Activated CD4-positive, alpha-beta T cell treated with anti-CD3 and anti-CD28 coated beads for 36 hours (primary cell): ENCODE results near the gene GAPT. TPM values are rescaled to one million over a fixed set of nuclear protein-coding genes. Genes with fewer than 3 reads are reported as not detected.

ENCODE experiments used
- ATAC-seq: fragments of 200-7000 bp; cut with Tn5 transposase; one replicate; pipeline ENCODE4 v1.10.0; 2021; ENCODE audit warnings: mild to moderate bottlenecking, moderate library complexity
- CTCF ChIA-PET: fragments of 350-600 bp; sonication (Branson Sonifier 250); formaldehyde crosslinking; loops from one replicate; lab custom pipeline; 2021; ENCODE audit warnings: antibody characterized with exemption; lab: Charles Lee
- POLR2A ChIA-PET: fragments of 350-600 bp; sonication (Branson Sonifier 250); formaldehyde crosslinking; loops from one replicate; lab custom pipeline; 2021; ENCODE audit warnings: antibody characterized with exemption, inconsistent platforms; lab: Charles Lee
- DNase-seq: peaks from one replicate; pipeline ENCODE4 v3.0.0-alpha.2; 2020
- H3K27ac Mint-ChIP-seq: one replicate; pipeline ENCODE4 v1.8.0; 2021; ENCODE audit warnings: mixed read lengths
- H3K27me3 Mint-ChIP-seq: one replicate; pipeline ENCODE4 v1.8.0; 2021; ENCODE audit warnings: mixed read lengths
- H3K36me3 Mint-ChIP-seq: one replicate; pipeline ENCODE4 v1.8.0; 2021; ENCODE audit warnings: low read depth, mixed read lengths
- H3K4me1 Mint-ChIP-seq: one replicate; pipeline ENCODE4 v1.8.0; 2021; ENCODE audit warnings: mixed read lengths
- H3K4me3 Mint-ChIP-seq: one replicate; pipeline ENCODE4 v1.8.0; 2021; ENCODE audit warnings: mild to moderate bottlenecking, moderate library complexity, mixed read lengths
- H3K9me3 Mint-ChIP-seq: one replicate; pipeline ENCODE4 v1.8.0; 2021; ENCODE audit warnings: low read depth, mixed read lengths
- intact Hi-C, 2 experiments: fragments of 100-400 bp; cut with DNase I in 1 of 2; cut with micrococcal nuclease in 1 of 2; formaldehyde crosslinking; loops; one replicate each; pipeline versions ENCODE4 v1.14.2 to v1.15.1; 2022 to 2024; cut with DNase I, micrococcal nuclease
- total RNA-seq, 2 experiments: library from RNA; stranded (reverse); gene quantifications; one replicate each; pipeline ENCODE4 v1.2.3, GENCODE V29; 2021

The GAPT gene
- total RNA-seq, 2 experiments from 2014 or later = not detected

DNA sequence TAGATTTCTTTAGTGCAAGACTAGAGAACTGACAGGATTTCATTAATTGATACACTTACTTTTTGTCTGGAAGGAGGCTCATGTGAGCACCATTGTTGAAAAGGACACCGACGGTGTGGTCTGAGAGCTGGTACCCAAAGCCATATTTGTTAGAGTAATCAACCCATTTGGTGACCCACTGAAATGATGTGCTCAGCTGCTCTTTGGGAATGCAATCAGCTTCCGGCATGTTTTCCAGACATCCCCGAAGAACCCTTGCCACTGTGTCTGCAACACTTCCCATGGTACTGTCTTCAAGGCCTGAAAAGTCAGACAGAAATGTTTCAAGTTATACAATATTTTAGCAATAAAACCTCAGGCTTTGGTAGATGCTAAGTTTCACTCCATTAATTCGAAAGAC lies 35.8 kb upstream of the GAPT start:
- ChIA-PET POLR2A (no interaction called here), CTCF (interaction anchor here (0.9 kb wide), 1 partner anchor 395 kb away, joined by 3 read pairs; no protein-coding TSS in a partner anchor)
- no peak overlapping the region for H3K4me3 Mint-ChIP-seq
- H3K36me3 Mint-ChIP-seq = peaks cover 3% of the 10 kb centered on the region
- DNase-seq (no peak), ATAC-seq (no peak)
- no peak overlapping the region for H3K27ac Mint-ChIP-seq
- no peaks in the 10 kb centered on the region for H3K9me3 Mint-ChIP-seq
- intact Hi-C loops = no loop called here
- H3K4me1 Mint-ChIP-seq = peaks cover 3% of the 10 kb centered on the region
- peaks cover 15% of the 10 kb centered on the region for H3K27me3 Mint-ChIP-seq

- H3K4me3 Mint-ChIP-seq = no peak overlapping the region
- intact Hi-C loops = no loop called here
- peaks cover 6% of the 10 kb centered on the region for H3K4me1 Mint-ChIP-seq
- ChIA-PET CTCF (interaction anchor here (0.9 kb wide), 1 partner anchor 394 kb away, joined by 3 read pairs; no protein-coding TSS in a partner anchor), POLR2A (no interaction called here)
- no peak overlapping the region for H3K27ac Mint-ChIP-seq
- H3K36me3 Mint-ChIP-seq = peaks cover 3% of the 10 kb centered on the region
- H3K9me3 Mint-ChIP-seq = no peaks in the 10 kb centered on the region
- H3K27me3 Mint-ChIP-seq = peaks cover 15% of the 10 kb centered on the region
- DNase-seq (no peak), ATAC-seq (no peak)
Measured at GRCh38 chr5:58456026-58456425, 35.2 kb upstream of the GAPT start.

DNA sequence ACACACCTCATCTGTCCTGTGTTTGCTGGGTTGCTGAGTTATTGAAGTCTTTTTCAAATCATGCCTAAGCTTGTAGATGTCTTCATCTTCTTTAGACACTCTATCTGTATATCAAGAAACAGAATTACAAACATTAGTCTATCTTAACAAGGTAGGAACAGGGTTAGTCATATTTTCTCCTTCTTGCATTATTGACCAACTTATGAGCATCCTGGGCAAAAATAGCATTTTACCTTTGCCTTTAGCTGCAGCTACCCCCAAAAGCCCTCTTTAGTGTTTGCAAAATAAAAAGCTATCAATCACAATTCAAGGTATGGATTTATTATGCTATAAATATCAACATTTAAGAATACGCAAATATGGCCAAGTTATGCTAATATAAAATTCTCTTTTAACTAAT lies 34.7 kb upstream of the GAPT start:
- POLR2A ChIA-PET = no interaction called here
- DNase-seq (no peak), ATAC-seq (no peak)
- H3K4me1 Mint-ChIP-seq = peaks cover 8% of the 10 kb centered on the region
- CTCF ChIA-PET = interaction anchor here (0.9 kb wide), 1 partner anchor 394 kb away, joined by 3 read pairs; no protein-coding TSS in a partner anchor
- intact Hi-C loops = no loop called here
- no peak overlapping the region for H3K27ac Mint-ChIP-seq
- no peaks in the 10 kb centered on the region for H3K9me3 Mint-ChIP-seq
- peaks cover 15% of the 10 kb centered on the region for H3K27me3 Mint-ChIP-seq
- H3K36me3 Mint-ChIP-seq = peaks cover 3% of the 10 kb centered on the region
- no peak overlapping the region for H3K4me3 Mint-ChIP-seq

GRCh38 chr5:58457050-58457449 lies 34.2 kb upstream of the GAPT start:
- ATAC-seq = no peak
- Mint-ChIP-seq H3K9me3 (no peaks in the 10 kb centered on the region), H3K4me1 (peaks cover 8% of the 10 kb centered on the region), H3K27me3 (peaks cover 15% of the 10 kb centered on the region), H3K4me3 (no peak overlapping the region), H3K27ac (no peak overlapping the region), H3K36me3 (peaks cover 3% of the 10 kb centered on the region)
- CTCF ChIA-PET = no interaction called here
- intact Hi-C loops = no loop called here
- POLR2A ChIA-PET = no interaction called here
- no peak for DNase-seq

DNA sequence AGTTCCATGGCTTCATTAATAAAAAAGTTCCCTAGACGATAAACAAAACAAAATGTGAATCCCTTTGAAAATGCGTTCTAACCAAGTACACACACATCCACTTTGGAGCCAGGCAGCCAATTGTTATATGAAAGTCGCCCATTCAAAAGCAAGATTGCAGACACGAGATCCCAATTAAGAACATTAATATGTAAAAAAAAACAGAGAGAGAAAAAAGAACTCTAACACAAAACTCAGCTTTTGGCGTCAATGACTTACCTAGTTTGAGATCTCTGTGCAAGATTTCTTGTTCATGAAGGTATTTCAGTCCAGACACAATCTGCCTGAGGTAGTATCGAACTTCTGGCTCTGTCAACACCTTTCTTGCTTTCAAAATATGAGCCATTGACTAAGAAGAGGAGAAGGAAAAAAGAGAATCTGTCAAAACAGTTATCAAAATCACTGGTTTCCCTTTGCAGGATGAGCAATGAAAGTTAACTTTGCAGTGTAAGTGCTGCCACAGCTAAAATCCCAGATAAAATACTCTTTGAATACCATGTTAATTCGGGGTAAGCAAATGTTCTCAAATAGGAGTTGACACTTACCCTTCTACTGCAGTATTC lies 33.0 kb upstream of the GAPT start:
- ChIA-PET POLR2A (no interaction called here), CTCF (interaction anchor here (1.5 to 4.4 kb wide), 3 partner anchors 680 to 1160 kb away, joined by 5 to 50 read pairs (median 9); no protein-coding TSS in a partner anchor)
- H3K36me3 Mint-ChIP-seq = peaks cover 3% of the 10 kb centered on the region
- H3K27ac Mint-ChIP-seq = no peak overlapping the region
- ATAC-seq (no peak), DNase-seq (no peak)
- no peak overlapping the region for H3K4me3 Mint-ChIP-seq
- H3K4me1 Mint-ChIP-seq = peaks cover 8% of the 10 kb centered on the region
- no peaks in the 10 kb centered on the region for H3K9me3 Mint-ChIP-seq
- intact Hi-C loops = no loop called here
- H3K27me3 Mint-ChIP-seq = peaks cover 11% of the 10 kb centered on the region

GRCh38 chr5:58458743-58459145 lies 32.5 kb upstream of the GAPT start:
- ATAC-seq = no peak
- DNase-seq = no peak
- ChIA-PET POLR2A (interaction anchor here (0.6 kb wide), 1 partner anchor 75 kb away, joined by 7 read pairs; no protein-coding TSS in a partner anchor), CTCF (interaction anchor here (0.6 to 4.4 kb wide), 5 partner anchors 8 to 1161 kb away, joined by 3 to 50 read pairs (median 9); no protein-coding TSS in a partner anchor)
- H3K27ac Mint-ChIP-seq = no peak overlapping the region
- H3K36me3 Mint-ChIP-seq = peaks cover 3% of the 10 kb centered on the region
- H3K4me3 Mint-ChIP-seq = peak overlapping the region; percentile 69
- H3K9me3 Mint-ChIP-seq = no peaks in the 10 kb centered on the region
- H3K27me3 Mint-ChIP-seq = peaks cover 11% of the 10 kb centered on the region
- intact Hi-C loops = no loop called here
- H3K4me1 Mint-ChIP-seq = peaks cover 8% of the 10 kb centered on the region

GRCh38 chr5:58459146-58460001 lies 31.9 kb upstream of the GAPT start:
- Mint-ChIP-seq H3K4me3 (peak overlapping the region; percentile 69), H3K9me3 (no peaks in the 10 kb centered on the region), H3K36me3 (peaks cover 3% of the 10 kb centered on the region), H3K27ac (peak overlapping the region; percentile 42), H3K27me3 (peaks cover 11% of the 10 kb centered on the region), H3K4me1 (peaks cover 8% of the 10 kb centered on the region)
- ATAC-seq = no peak
- no peak for DNase-seq
- POLR2A ChIA-PET = interaction anchor here (0.6 kb wide), 1 partner anchor 74 kb away, joined by 7 read pairs; no protein-coding TSS in a partner anchor
- intact Hi-C loops = loop anchor here (1.0 to 5.0 kb wide), 14 partner anchors 571 to 1557 kb away; partner anchors contain the start of gene GPBP1 (in 1 of the 2)
- CTCF ChIA-PET = interaction anchor here (0.6 to 4.4 kb wide), 7 partner anchors 9 to 1162 kb away, joined by 3 to 50 read pairs (median 5); no protein-coding TSS in a partner anchor

DNA sequence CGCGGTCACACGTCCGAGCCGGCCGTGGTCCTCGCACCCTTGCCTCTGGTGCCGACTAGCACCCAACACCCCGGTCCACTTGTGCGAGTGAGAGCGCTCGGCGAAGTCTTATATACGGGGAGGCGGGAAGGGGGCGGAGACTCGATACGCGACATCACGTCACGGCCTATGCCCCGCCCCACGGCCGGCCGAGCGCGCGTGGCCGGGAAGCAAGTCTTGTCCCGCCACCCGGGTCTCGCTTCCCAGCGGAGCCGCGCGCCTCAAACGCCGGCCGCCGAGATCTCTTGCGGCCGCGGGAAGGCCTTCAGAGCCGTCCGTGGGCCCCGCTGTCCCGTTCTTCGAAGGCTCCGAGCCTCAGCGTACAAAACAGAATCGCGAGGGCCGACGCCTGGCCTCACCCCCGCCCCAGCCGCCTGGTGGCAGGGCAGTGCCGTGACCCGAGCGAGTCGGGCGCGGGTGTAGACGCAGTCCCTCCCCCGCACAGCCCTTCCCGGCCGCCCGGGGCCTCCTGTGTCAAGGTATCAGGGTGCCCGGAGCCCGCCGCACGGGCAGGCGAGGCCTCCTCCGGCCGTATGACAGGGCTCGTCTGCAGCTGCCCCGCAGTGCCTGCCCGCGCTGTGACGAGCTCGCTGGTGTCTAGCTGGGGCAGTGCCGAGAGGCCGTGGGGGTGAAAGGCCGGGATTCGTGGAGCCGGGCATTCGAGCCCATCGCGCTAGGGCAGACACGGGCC lies 31.1 kb upstream of the GAPT start, which contains the start of gene PLK2:
TSS of gene PLK2 (minus strand) at position 85 of the 730 bp plus-strand sequence. CDS start 127 bp downstream, outside the sequence.
- peak; percentile 75 for ATAC-seq

DNA sequence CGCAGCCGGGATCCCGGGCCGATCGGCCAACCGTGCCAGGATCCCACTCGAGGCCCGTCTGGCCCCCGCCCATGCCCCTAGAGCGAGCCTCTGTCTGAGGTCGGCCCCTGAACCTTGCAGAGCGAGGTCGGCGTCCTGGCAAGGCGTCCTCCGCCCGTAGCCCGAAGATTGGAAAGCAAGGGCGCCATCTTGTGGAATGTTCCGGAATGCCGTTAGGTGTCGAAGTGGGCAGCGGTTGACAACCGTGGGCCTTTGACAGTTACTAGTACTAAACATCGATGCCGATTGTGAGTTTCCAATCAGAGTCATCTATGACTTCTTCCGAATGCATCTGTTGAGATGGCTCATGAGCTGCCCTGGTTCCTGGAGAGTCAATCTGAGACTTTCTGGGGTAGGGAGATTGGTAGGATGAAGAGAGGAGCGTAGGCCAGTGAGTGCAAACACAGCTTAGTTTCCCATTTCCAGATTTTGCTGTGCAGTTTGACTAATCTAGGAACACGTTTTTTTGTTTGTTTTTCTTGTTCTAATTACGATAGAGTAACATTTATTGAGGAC lies 30.4 kb upstream of the GAPT start:
- ATAC-seq = peak; percentile 81
- DNase-seq = peak; percentile 93
- H3K36me3 Mint-ChIP-seq = peaks cover 2% of the 10 kb centered on the region
- ChIA-PET CTCF (interaction anchor here (0.5 to 4.4 kb wide), 25 partner anchors 9 to 1308 kb away, joined by 3 to 50 read pairs (median 4); no protein-coding TSS in a partner anchor), POLR2A (interaction anchor here (0.7 to 0.9 kb wide), 2 partner anchors 134 to 1162 kb away, joined by 3 read pairs; no protein-coding TSS in a partner anchor)
- peaks cover 11% of the 10 kb centered on the region for H3K27me3 Mint-ChIP-seq
- peak overlapping the region; percentile 69 for H3K4me3 Mint-ChIP-seq
- H3K4me1 Mint-ChIP-seq = peaks cover 8% of the 10 kb centered on the region
- intact Hi-C loops = loop anchor here (1.0 to 5.0 kb wide), 14 partner anchors 573 to 1559 kb away; partner anchors contain the start of gene GPBP1 (in 1 of the 2)
- H3K9me3 Mint-ChIP-seq = no peaks in the 10 kb centered on the region
- peak overlapping the region; percentile 11 for H3K27ac Mint-ChIP-seq

More for the DNA sequence above, 31.1 kb upstream of the GAPT start, which contains the start of gene PLK2:
- DNase-seq = peak; percentile 90
- Mint-ChIP-seq H3K4me3 (peak within 1 kb of the TSS; percentile 69), H3K4me1 (peaks cover 8% of the 10 kb centered on the region), H3K27ac (peak within 1 kb of the TSS; percentile 42), H3K9me3 (no peaks in the 10 kb centered on the region), H3K36me3 (peaks cover 2% of the 10 kb centered on the region), H3K27me3 (peaks cover 11% of the 10 kb centered on the region)
- intact Hi-C loops = loop anchor here (1.0 to 5.0 kb wide), 14 partner anchors 572 to 1558 kb away; partner anchors contain the start of gene GPBP1 (in 1 of the 2)
- POLR2A ChIA-PET = interaction anchor here (0.9 kb wide), 1 partner anchor 1161 kb away, joined by 3 read pairs; no protein-coding TSS in a partner anchor
- CTCF ChIA-PET = interaction anchor here (0.5 to 4.4 kb wide), 20 partner anchors 9 to 1307 kb away, joined by 3 to 50 read pairs (median 4); no protein-coding TSS in a partner anchor

- ATAC-seq (no peak), DNase-seq (no peak)
- H3K27me3 Mint-ChIP-seq = peaks cover 11% of the 10 kb centered on the region
- peaks cover 14% of the 10 kb centered on the region for H3K4me1 Mint-ChIP-seq
- no peaks in the 10 kb centered on the region for H3K9me3 Mint-ChIP-seq
- intact Hi-C loops = loop anchor here (1.0 to 5.0 kb wide), 6 partner anchors 860 to 1560 kb away; partner anchors contain the start of gene GPBP1 (in 1 of the 2)
- CTCF ChIA-PET = interaction anchor here (0.6 to 4.4 kb wide), 12 partner anchors 11 to 1242 kb away, joined by 3 to 50 read pairs (median 6); no protein-coding TSS in a partner anchor
- H3K4me3 Mint-ChIP-seq = no peak overlapping the region
- POLR2A ChIA-PET = no interaction called here
- no peaks in the 10 kb centered on the region for H3K36me3 Mint-ChIP-seq
- H3K27ac Mint-ChIP-seq = no peak overlapping the region
Measured at GRCh38 chr5:58462154-58462553, 29.1 kb upstream of the GAPT start.
